Progenitor cell of endocrine pancreas (in vitro differentiated cells): ENCODE results near the gene DUSP5. TPM values are rescaled to one million over a fixed set of nuclear protein-coding genes. Genes with fewer than 3 reads are reported as not detected.

Experiments
- DNase-seq: peaks from one replicate; pipeline ENCODE4 v3.0.0; 2021; ENCODE audit warnings: low spot score; ENCODE audit not compliant: unreplicated experiment
- H3K27ac Mint-ChIP-seq: 2 replicates; pipeline ENCODE4 v1.8.0; 2021; ENCODE audit warnings: mild to moderate bottlenecking, moderate library complexity, mixed read lengths
- H3K27me3 Mint-ChIP-seq: 2 replicates; pipeline ENCODE4 v1.8.0; 2021; ENCODE audit warnings: mixed read lengths
- H3K36me3 Mint-ChIP-seq: 2 replicates; pipeline ENCODE4 v1.8.0; 2022; ENCODE audit warnings: mixed read lengths; ENCODE audit not compliant: insufficient read depth
- H3K4me1 Mint-ChIP-seq: 2 replicates; pipeline ENCODE4 v1.8.0; 2021; ENCODE audit warnings: low read depth, mixed read lengths
- H3K4me3 Mint-ChIP-seq: 2 replicates; pipeline ENCODE4 v1.8.0; 2021; ENCODE audit warnings: low read depth, mild to moderate bottlenecking, moderate library complexity, mixed read lengths
- H3K9me3 Mint-ChIP-seq: 2 replicates; pipeline ENCODE4 v1.8.0; 2021; ENCODE audit warnings: low read depth, mixed read lengths
- CTCF ChIP-seq: fragments of 200-600 bp; sonication (generic); IDR thresholded peaks from one replicate; pipeline ENCODE4 v1.5.0; 2021; ENCODE audit warnings: antibody characterized with exemption, mild to moderate bottlenecking; ENCODE audit not compliant: unreplicated experiment
- total RNA-seq: library from RNA; stranded (reverse); gene quantifications from 2 replicates; pipeline ENCODE4 v1.2.1, GENCODE V29; 2021

The DUSP5 gene
- total RNA-seq, 1 donor from 2014 or later, result 92.9 TPM

DNA sequence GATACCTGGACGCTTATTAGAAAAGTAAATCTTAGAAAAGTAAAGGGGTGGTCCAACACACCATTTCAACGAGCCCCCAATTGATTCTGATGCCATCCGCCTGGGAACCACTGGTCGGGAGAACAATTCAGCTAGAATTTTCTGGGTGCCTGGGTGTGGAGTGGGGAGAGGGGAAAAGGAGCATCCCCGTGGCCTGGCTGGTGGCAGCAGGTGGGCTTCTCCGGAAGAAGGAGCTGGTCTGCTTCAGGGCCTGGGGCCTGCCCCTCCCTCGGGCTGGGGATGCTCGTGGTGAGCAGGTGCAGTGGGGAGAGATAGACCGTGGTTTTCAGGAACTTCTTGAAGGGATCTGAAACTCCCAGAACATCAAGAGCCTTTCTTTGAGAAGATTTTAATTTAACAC lies 39.9 kb upstream of the DUSP5 start:
- DNase-seq, result no peak
- H3K36me3 Mint-ChIP-seq, result no peaks in the 10 kb centered on the region
- H3K27me3 Mint-ChIP-seq, result no peaks in the 10 kb centered on the region
- H3K27ac Mint-ChIP-seq, result no peak overlapping the region
- peaks cover 19% of the 10 kb centered on the region for H3K4me1 Mint-ChIP-seq
- TF ChIP-seq CTCF, result no peak
- H3K4me3 Mint-ChIP-seq, result no peak overlapping the region
- no peaks in the 10 kb centered on the region for H3K9me3 Mint-ChIP-seq

- TF ChIP-seq CTCF, result no peak
- Mint-ChIP-seq H3K27me3 (no peaks in the 10 kb centered on the region), H3K9me3 (no peaks in the 10 kb centered on the region), H3K27ac (no peak overlapping the region), H3K4me3 (no peak overlapping the region), H3K36me3 (no peaks in the 10 kb centered on the region), H3K4me1 (peaks cover 19% of the 10 kb centered on the region)
- DNase-seq, result no peak
Measured at GRCh38 chr10:110458266-110458920, 39.3 kb upstream of the DUSP5 start.

GRCh38 chr10:110459600-110459999 lies 38.1 kb upstream of the DUSP5 start:
- Mint-ChIP-seq H3K27ac (no peak overlapping the region), H3K4me1 (peaks cover 23% of the 10 kb centered on the region), H3K9me3 (no peaks in the 10 kb centered on the region)

DNA sequence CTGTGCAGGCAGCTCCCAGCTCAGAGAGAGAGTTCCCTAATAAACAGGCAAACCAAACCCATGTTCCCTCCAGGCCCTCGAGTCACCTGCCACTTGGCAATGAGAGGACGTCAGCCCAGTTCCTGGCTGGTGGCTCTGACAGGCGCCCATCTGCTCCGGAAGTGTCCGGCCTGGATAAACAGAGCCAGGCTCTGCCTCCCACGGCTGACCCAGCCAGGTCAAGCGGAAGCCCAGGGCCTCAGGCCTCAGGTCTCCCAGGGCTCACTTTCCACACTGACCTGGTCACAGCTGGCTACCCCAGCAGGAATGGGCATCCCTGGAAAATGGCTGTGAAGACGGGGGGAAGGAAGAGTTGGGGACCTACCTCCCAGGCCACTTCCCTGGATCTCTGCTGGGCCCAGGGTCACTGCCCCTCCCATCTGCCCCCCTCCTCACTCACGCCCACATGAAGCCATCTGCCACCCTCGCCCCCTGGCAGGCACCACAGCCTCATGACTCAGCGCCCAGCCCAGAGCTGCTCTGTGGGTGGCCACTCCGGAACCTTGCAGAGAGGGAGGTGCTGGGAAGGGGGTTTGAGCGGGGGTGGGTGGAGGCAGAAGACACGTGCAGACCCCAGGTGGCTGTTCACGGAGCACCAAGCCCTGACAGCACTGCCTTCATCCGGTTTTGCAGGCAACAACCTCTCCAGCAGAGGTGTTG lies 37.4 kb upstream of the DUSP5 start:
- no peaks in the 10 kb centered on the region for H3K36me3 Mint-ChIP-seq
- no peak overlapping the region for H3K4me3 Mint-ChIP-seq
- DNase-seq, result no peak
- H3K27me3 Mint-ChIP-seq, result no peaks in the 10 kb centered on the region
- no peaks in the 10 kb centered on the region for H3K9me3 Mint-ChIP-seq
- no peak for TF ChIP-seq CTCF
- no peak overlapping the region for H3K27ac Mint-ChIP-seq
- peaks cover 27% of the 10 kb centered on the region for H3K4me1 Mint-ChIP-seq

More at GRCh38 chr10:110459600-110459999, 38.1 kb upstream of the DUSP5 start:
- no peak for DNase-seq
- H3K36me3 Mint-ChIP-seq, result no peaks in the 10 kb centered on the region
- no peak overlapping the region for H3K4me3 Mint-ChIP-seq
- no peaks in the 10 kb centered on the region for H3K27me3 Mint-ChIP-seq
- no peak for TF ChIP-seq CTCF

GRCh38 chr10:110461088-110461487 lies 36.6 kb upstream of the DUSP5 start:
- Mint-ChIP-seq H3K4me3 (no peak overlapping the region), H3K9me3 (no peaks in the 10 kb centered on the region), H3K36me3 (no peaks in the 10 kb centered on the region), H3K27ac (no peak overlapping the region), H3K27me3 (no peaks in the 10 kb centered on the region), H3K4me1 (peaks cover 27% of the 10 kb centered on the region)
- no peak for DNase-seq
- TF ChIP-seq CTCF, result no peak
